Peyer's patch (tissue), 4 donors: ENCODE measurements around the gene FOXD2. TPM values are rescaled to one million over a fixed set of nuclear protein-coding genes. Genes with fewer than 3 reads are reported as not detected.
"Not testable (repeated sequence)": the region's sequence is repeated elsewhere in the genome, so short reads cannot be mapped to it uniquely, and the experiment has no call there.

Experiments used
- DNase-seq, 3 donors: peaks; one replicate each; pipeline ENCODE4 v3.0.0-alpha.2; 2017 to 2019
- H3K27ac ChIP-seq, 4 donors: fragments of 200-600 bp; sonication (generic); one replicate each; pipeline ENCODE4 v1.5.1; 2016 to 2019
- H3K27me3 ChIP-seq, 2 donors: fragments of 200-600 bp; sonication (generic); one replicate each; pipeline ENCODE4 v1.5.1; 2019
- H3K36me3 ChIP-seq, 3 donors: fragments of 200-600 bp; sonication (generic); one replicate each; pipeline ENCODE4 v1.5.1; 2016 to 2019
- H3K4me1 ChIP-seq, 4 donors: fragments of 200-600 bp; sonication (generic); one replicate each; pipeline ENCODE4 v1.5.1; 2016 to 2019
- H3K4me3 ChIP-seq, 4 donors: fragments of 200-600 bp; sonication (generic); 1 replicate in 3 of 4; 2 replicates in 1 of 4; pipeline ENCODE4 v1.5.1; 2016 to 2019; ENCODE audit warnings: mild to moderate bottlenecking in 1 of 4
- H3K9me3 ChIP-seq, 4 donors: fragments of 200-600 bp; sonication (generic); one replicate each; pipeline ENCODE4 v1.5.1; 2016 to 2019; ENCODE audit warnings: mild to moderate bottlenecking in 1 of 4
- POLR2A ChIP-seq, 2 donors: fragments of 450-650 bp; IDR thresholded peaks; one replicate each; pipeline ENCODE4 v1.5.1; 2017; ENCODE audit warnings: antibody characterized with exemption in 2 of 2, mild to moderate bottlenecking in 2 of 2, moderate library complexity in 2 of 2
- total RNA-seq, 4 donors: library from RNA; depleted of rRNA; stranded (reverse); fragments of >200 nt; gene quantifications; one replicate each; pipeline ENCODE4 v1.1.0, GENCODE V29; 2016
- TF ChIP-seq, protein P1 (sequence below), 6 experiments: fragments of 450-650 bp in 4 of 6; fragments of 200-600 bp in 2 of 6; sonication (generic) in 1 of 6; IDR thresholded peaks; one replicate each; pipeline ENCODE4 v1.5.1; 2017 to 2019; ENCODE audit warnings: antibody characterized with exemption in 6 of 6, mild to moderate bottlenecking in 3 of 6, moderate library complexity in 1 of 6

The FOXD2 gene
- total RNA-seq, 4 donors from 2014 or later: 1.1 to 1.5 (median 1.3) TPM; not detected in 1

DNA sequence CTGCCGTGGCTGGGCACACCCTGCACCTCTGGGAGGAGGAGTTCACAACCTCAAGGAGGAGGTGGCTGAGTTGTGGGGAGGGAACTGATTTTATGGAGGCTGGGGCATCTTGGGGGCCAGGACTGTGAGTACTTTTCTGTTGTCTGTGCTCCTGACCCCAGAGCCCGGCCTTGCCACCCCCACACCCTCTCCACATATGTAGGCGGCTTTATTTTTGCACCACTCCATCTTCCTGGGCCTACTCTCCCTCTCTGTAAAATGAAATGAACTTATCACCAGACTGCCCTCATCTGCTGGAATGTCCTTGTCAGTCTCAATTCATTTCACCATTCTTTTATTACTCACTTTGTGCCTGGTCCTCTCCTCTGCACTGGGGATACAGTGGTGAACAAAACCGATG is 12.8 kb downstream of the FOXD2 start:
- peaks cover 0 to 6% of the 10 kb centered on the region in 2 donors for H3K27me3 ChIP-seq

GRCh38 chr1:47452426-47452825 is 14.6 kb downstream of the FOXD2 start:
- H3K27me3 ChIP-seq: no peaks in the 10 kb centered on the region
- H3K4me3 ChIP-seq: no peak overlapping the region
- DNase-seq: no peak
- no peak overlapping the region for H3K27ac ChIP-seq
- no peaks in the 10 kb centered on the region for H3K36me3 ChIP-seq
- H3K4me1 ChIP-seq: no peaks in the 10 kb centered on the region
- TF ChIP-seq, protein P1, sequence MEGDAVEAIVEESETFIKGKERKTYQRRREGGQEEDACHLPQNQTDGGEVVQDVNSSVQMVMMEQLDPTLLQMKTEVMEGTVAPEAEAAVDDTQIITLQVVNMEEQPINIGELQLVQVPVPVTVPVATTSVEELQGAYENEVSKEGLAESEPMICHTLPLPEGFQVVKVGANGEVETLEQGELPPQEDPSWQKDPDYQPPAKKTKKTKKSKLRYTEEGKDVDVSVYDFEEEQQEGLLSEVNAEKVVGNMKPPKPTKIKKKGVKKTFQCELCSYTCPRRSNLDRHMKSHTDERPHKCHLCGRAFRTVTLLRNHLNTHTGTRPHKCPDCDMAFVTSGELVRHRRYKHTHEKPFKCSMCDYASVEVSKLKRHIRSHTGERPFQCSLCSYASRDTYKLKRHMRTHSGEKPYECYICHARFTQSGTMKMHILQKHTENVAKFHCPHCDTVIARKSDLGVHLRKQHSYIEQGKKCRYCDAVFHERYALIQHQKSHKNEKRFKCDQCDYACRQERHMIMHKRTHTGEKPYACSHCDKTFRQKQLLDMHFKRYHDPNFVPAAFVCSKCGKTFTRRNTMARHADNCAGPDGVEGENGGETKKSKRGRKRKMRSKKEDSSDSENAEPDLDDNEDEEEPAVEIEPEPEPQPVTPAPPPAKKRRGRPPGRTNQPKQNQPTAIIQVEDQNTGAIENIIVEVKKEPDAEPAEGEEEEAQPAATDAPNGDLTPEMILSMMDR (IDR thresholded peaks at IDR 0.05): no peak
- H3K9me3 ChIP-seq: peaks cover 0 to 3% (median 0%) of the 10 kb centered on the region in 4 donors

More for the DNA sequence above, 12.8 kb downstream of the FOXD2 start:
- Histone ChIP-seq H3K27ac (no peak overlapping the region), H3K9me3 (no peaks in the 10 kb centered on the region), H3K4me1 (no peaks in the 10 kb centered on the region), H3K36me3 (no peaks in the 10 kb centered on the region), H3K4me3 (no peak overlapping the region)
- no peak for DNase-seq
- TF ChIP-seq, protein P1 (IDR thresholded peaks at IDR 0.05): no peak
- TF ChIP-seq POLR2A (IDR thresholded peaks at IDR 0.05): no peak

GRCh38 chr1:47453910-47454309 is 16.1 kb downstream of the FOXD2 start:
- H3K4me3 ChIP-seq, H3K4me1 ChIP-seq, H3K9me3 ChIP-seq, H3K27ac ChIP-seq, H3K27me3 ChIP-seq, DNase-seq, H3K36me3 ChIP-seq: not testable (repeated sequence)

- no peaks in the 10 kb centered on the region for H3K36me3 ChIP-seq
- H3K27me3 ChIP-seq: no peaks in the 10 kb centered on the region
- no peaks in the 10 kb centered on the region for H3K4me1 ChIP-seq
- no peak overlapping the region for H3K4me3 ChIP-seq
- DNase-seq: no peak
- H3K9me3 ChIP-seq: peaks cover 0 to 3% (median 0%) of the 10 kb centered on the region in 4 donors
- no peak for TF ChIP-seq POLR2A (IDR thresholded peaks at IDR 0.05)
- TF ChIP-seq, protein P1 (IDR thresholded peaks at IDR 0.05): no peak
- H3K27ac ChIP-seq: no peak overlapping the region
Measured at GRCh38 chr1:47456250-47456649, 18.4 kb downstream of the FOXD2 start.

GRCh38 chr1:47457547-47457946 is 19.7 kb downstream of the FOXD2 start:
- H3K36me3 ChIP-seq, H3K27me3 ChIP-seq, H3K27ac ChIP-seq, H3K4me3 ChIP-seq, DNase-seq, H3K9me3 ChIP-seq, H3K4me1 ChIP-seq: not testable (repeated sequence)

DNA sequence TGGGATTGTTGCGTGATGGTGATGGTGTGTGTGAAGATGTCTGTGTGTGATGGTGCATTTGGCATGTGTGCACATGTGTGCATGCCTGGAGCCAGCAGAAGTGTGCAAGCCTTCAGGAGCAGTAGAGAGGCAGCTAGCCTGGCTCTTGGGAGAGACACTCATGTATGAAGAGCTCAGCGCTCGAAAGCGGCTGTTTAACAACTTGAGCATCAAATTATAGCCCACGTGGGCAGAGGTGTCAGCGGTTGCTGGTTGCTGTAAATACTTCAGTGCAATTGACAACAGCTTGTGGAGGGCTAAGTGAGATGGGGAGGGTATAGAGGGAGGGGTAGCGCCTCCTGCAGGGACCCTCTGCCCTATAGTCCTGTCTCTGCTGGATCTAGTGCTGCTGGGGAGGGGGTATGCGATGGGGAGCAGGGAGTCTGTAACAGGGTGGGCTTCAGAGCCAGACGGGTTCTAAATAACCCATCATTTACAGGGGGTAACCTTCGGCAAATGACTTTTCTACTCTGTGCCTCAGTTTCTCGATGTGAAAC is 21.5 kb downstream of the FOXD2 start:
- Histone ChIP-seq H3K27ac (no peak overlapping the region), H3K27me3 (no peaks in the 10 kb centered on the region), H3K4me1 (no peaks in the 10 kb centered on the region), H3K9me3 (peaks cover 0 to 3% (median 0%) of the 10 kb centered on the region in 4 donors), H3K36me3 (no peaks in the 10 kb centered on the region), H3K4me3 (no peak overlapping the region)
- DNase-seq: no peak
- no peak for TF ChIP-seq POLR2A (IDR thresholded peaks at IDR 0.05)
- TF ChIP-seq, protein P1 (IDR thresholded peaks at IDR 0.05): no peak

DNA sequence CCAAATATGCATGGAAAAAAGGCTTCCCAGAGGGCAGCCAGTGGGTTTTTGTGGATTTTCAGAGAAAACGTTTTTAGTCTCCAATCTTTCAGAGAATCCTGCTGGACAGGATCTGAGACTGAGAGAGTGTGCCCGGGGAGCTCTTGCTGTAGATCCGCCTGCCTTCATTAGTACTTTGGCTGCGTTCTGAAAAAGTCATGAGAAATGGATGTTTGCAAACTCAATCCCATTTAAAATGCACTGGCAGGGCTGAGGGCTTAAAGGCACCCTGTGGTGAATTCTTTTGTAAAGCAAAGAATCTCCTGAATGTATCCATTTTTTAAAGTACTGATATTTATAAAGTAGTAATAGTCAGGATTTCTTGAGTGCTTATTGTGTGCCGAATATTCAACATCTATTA is 22.2 kb downstream of the FOXD2 start:
- Histone ChIP-seq H3K4me3 (no peak overlapping the region), H3K27me3 (no peaks in the 10 kb centered on the region), H3K4me1 (no peaks in the 10 kb centered on the region), H3K27ac (no peak overlapping the region), H3K9me3 (peaks cover 0 to 3% (median 0%) of the 10 kb centered on the region in 4 donors), H3K36me3 (no peaks in the 10 kb centered on the region)
- DNase-seq: no peak
- TF ChIP-seq POLR2A (IDR thresholded peaks at IDR 0.05): no peak
- TF ChIP-seq, protein P1 (IDR thresholded peaks at IDR 0.05): no peak
